HFFc6 (cell line): ENCODE results near the gene SRL. TPM values are rescaled to one million over a fixed set of nuclear protein-coding genes. Genes with fewer than 3 reads are reported as not detected.
A peak's percentile ranks its signal among the peaks of the same experiment; 100 is the strongest.

Experiments
- DNase-seq: peaks from one replicate; pipeline ENCODE4 v3.0.0-alpha.2; 2018
- H3K27ac Mint-ChIP-seq: 2 replicates; pipeline ENCODE4 v1.8.0; 2020; ENCODE audit warnings: mild to moderate bottlenecking, mixed read lengths
- H3K27me3 Mint-ChIP-seq: 2 replicates; pipeline ENCODE4 v1.8.0; 2021; ENCODE audit warnings: mild to moderate bottlenecking, moderate library complexity, mixed read lengths; ENCODE audit not compliant: insufficient read depth
- H3K36me3 Mint-ChIP-seq: 2 replicates; pipeline ENCODE4 v1.8.0; 2021; ENCODE audit warnings: low read depth, mixed read lengths
- H3K4me1 Mint-ChIP-seq: 2 replicates; pipeline ENCODE4 v1.8.0; 2020; ENCODE audit warnings: low read depth, mixed read lengths
- H3K4me3 Mint-ChIP-seq: 2 replicates; pipeline ENCODE4 v1.8.0; 2020; ENCODE audit warnings: mild to moderate bottlenecking, moderate library complexity, mixed read lengths
- H3K9me3 Mint-ChIP-seq: 2 replicates; pipeline ENCODE4 v1.8.0; 2020; ENCODE audit warnings: mild to moderate bottlenecking, mixed read lengths
- total RNA-seq, 6 experiments: library from RNA; stranded (reverse); fragmentation: NEBNext Ultra II Directional; extraction: Animal tissue kit (Norgen Biotek cat#: 25700); gene quantifications; 2 replicates in 1 of 6; 3 replicates in 5 of 6; pipeline ENCODE4 v1.2.3, GENCODE V29; 2021
- TF ChIP-seq, protein P1 (sequence below): fragments of 200-600 bp; sonication (generic); IDR thresholded peaks from 2 replicates; pipeline ENCODE4 v1.5.0; 2021; ENCODE audit warnings: antibody characterized with exemption, mild to moderate bottlenecking

SRL gene
- total RNA-seq, 6 experiments from 2014 or later = not detected

DNA sequence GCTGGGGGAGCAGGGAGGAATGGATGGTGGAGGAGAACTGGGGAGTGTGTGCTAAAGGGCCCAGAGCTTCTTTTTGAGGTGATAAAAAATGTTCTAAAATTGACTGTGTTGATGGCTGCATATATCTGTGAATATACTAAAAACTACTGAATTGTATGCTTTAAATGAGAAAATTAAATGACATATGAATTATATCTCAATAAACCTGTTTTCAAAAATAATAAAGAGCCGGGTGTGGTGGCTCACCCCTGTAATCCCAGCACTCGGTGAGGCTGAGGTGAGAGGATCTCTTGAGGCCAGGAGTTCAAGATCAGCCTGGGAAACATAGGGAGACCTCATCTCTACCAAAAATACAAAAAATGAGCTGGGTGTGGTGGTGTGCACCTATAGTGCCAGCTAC lies 16.8 kb downstream of the SRL start:
- DNase-seq = no peak
- Mint-ChIP-seq H3K27ac (no peak overlapping the region), H3K36me3 (no peaks in the 10 kb centered on the region), H3K9me3 (no peaks in the 10 kb centered on the region), H3K4me3 (no peak overlapping the region), H3K27me3 (peaks cover 2% of the 10 kb centered on the region), H3K4me1 (no peaks in the 10 kb centered on the region)
- TF ChIP-seq, protein P1, sequence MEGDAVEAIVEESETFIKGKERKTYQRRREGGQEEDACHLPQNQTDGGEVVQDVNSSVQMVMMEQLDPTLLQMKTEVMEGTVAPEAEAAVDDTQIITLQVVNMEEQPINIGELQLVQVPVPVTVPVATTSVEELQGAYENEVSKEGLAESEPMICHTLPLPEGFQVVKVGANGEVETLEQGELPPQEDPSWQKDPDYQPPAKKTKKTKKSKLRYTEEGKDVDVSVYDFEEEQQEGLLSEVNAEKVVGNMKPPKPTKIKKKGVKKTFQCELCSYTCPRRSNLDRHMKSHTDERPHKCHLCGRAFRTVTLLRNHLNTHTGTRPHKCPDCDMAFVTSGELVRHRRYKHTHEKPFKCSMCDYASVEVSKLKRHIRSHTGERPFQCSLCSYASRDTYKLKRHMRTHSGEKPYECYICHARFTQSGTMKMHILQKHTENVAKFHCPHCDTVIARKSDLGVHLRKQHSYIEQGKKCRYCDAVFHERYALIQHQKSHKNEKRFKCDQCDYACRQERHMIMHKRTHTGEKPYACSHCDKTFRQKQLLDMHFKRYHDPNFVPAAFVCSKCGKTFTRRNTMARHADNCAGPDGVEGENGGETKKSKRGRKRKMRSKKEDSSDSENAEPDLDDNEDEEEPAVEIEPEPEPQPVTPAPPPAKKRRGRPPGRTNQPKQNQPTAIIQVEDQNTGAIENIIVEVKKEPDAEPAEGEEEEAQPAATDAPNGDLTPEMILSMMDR = no peak

DNA sequence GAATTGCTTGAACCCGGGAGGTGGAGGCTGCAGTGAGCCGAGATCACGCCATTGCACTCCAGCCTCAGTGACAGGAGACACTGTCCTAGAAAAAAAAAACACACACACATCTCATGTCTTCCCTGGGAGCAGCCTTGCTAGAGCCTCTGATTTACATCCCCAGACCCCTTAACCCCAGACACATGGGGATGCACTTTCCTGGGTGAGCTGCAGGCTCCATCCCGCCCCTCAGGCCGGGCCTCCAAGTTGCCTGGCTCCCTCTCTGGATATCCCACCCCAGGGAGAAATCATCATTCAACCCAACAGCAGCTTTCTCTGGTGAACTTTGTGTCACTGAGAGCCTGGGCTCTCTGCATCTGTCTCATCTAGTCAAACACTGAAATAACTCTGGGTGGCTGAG lies 21.5 kb downstream of the SRL start:
- peaks cover 15% of the 10 kb centered on the region; the same call in 1 of the 2 replicates for H3K4me1 Mint-ChIP-seq
- peaks cover 2% of the 10 kb centered on the region; the same call in 1 of the 2 replicates for H3K27me3 Mint-ChIP-seq
- TF ChIP-seq, protein P1 = no peak
- H3K4me3 Mint-ChIP-seq = no peak overlapping the region
- no peak overlapping the region for H3K27ac Mint-ChIP-seq
- H3K36me3 Mint-ChIP-seq = no peaks in the 10 kb centered on the region
- no peak for DNase-seq
- no peaks in the 10 kb centered on the region for H3K9me3 Mint-ChIP-seq

DNA sequence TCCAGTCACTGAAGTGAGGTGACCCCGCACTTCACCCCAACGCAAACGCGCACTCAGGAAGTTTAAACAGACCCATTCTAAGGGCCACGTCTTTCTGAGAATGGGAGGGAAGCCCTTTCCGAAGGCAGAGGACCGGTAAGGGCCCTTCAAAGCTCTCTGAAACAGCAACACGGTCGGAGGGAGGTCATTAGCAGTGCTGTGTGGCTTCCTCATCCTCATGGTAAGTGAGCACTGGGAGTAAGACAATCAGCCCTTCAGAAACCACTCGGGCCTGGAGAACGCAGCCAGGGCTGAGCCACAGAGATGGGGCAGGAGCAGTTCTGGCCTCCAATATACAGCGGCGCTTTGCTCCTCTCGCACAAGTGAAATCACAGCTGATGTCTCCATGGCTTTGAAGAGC lies 23.7 kb downstream of the SRL start:
- H3K36me3 Mint-ChIP-seq = no peaks in the 10 kb centered on the region
- H3K27ac Mint-ChIP-seq = no peak overlapping the region
- H3K4me1 Mint-ChIP-seq = peaks cover 21% of the 10 kb centered on the region
- DNase-seq = no peak
- H3K9me3 Mint-ChIP-seq = no peaks in the 10 kb centered on the region
- TF ChIP-seq, protein P1 = no peak
- H3K27me3 Mint-ChIP-seq = peaks cover 2% of the 10 kb centered on the region; the same call in 1 of the 2 replicates
- H3K4me3 Mint-ChIP-seq = no peak overlapping the region

DNA sequence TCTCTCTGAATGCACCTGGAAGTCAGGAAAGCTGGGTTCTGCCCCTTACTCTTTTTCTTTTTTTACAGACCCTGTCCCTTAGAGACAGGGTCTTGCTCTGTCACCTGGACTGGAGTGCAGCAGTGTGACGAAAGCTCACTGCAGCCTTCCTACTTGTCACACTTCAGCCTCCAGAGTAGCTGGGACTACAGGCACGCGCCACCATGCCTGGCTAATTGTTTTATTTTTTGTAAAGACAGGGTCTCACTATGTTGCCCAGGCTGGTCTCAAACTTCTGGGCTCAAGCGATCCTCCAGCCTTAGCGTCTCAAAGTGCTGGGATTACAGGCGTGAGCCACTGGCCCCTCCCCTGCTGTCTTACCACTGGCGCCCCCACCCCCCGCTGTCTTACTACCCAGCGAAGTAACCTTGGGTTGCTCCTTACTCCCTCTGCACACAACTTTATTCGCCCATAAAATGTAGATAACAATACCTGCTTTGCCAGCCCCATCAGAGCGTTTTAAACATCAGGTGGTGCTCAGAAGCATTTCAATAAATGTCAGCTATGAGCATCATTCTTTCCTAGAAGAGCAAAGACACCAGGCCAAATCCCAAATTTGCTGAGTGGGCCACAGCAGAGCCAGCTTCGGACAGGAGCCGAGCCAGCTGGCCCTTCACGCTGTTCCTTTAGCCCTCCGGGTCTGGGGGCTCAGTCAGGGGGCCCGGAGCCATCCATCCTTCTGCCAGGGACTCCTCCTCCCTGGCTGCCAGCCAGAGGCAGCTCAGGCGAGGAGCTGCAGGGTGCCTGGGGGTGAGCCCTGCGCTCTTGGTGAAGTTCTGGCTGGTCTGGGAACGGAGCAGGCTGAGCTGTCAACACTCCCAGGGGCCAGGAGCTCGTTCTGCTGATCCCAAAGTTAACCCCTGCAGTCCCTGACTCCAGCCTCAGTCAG lies 24.4 kb downstream of the SRL start:
- H3K4me1 Mint-ChIP-seq = peaks cover 21% of the 10 kb centered on the region
- DNase-seq = no peak
- H3K36me3 Mint-ChIP-seq = no peaks in the 10 kb centered on the region
- H3K27me3 Mint-ChIP-seq = peaks cover 2% of the 10 kb centered on the region; the same call in 1 of the 2 replicates
- H3K27ac Mint-ChIP-seq = no peak overlapping the region
- H3K4me3 Mint-ChIP-seq = no peak overlapping the region
- TF ChIP-seq, protein P1 = no peak
- H3K9me3 Mint-ChIP-seq = no peaks in the 10 kb centered on the region

DNA sequence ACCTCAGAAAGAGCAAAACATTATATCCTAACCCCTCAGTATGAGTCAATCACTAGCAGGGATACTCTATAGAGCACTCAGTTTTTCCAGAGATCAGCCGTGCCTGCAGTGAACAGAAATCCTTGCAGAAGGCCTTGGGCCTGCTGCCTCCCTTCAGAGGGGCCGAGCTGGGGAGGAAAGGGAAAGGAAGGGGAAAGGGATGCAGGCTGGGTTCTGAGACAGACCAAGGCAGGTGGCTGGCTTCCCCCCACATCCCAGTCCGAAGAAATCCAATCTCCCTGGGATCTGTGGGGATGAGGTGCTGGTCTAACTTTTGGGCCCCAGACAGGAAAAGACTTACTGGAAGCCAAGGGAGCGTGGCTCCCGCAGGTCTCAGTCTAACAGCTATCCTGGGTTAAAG lies 25.3 kb downstream of the SRL start:
- peaks cover 21% of the 10 kb centered on the region for H3K4me1 Mint-ChIP-seq
- H3K9me3 Mint-ChIP-seq = no peaks in the 10 kb centered on the region
- no peak for DNase-seq
- H3K36me3 Mint-ChIP-seq = no peaks in the 10 kb centered on the region
- H3K4me3 Mint-ChIP-seq = no peak overlapping the region
- no peaks in the 10 kb centered on the region; the same call in 1 of the 2 replicates for H3K27me3 Mint-ChIP-seq
- TF ChIP-seq, protein P1 = no peak
- peak overlapping the region; percentile 25; the same call in 1 of the 2 replicates for H3K27ac Mint-ChIP-seq
